Endothelial cell (in vitro differentiated cells): ENCODE measurements around the gene C6orf62. TPM values are rescaled to one million over a fixed set of nuclear protein-coding genes. Genes with fewer than 3 reads are reported as not detected.

Experiments used
- DNase-seq: peaks from one replicate; pipeline ENCODE4 v3.0.0; 2021; ENCODE audit warnings: low spot score
- H3K27ac Mint-ChIP-seq: one replicate; pipeline ENCODE4 v1.8.0; 2021; ENCODE audit warnings: mixed read lengths, inconsistent platforms; ENCODE audit not compliant: unreplicated experiment
- H3K27me3 Mint-ChIP-seq: one replicate; pipeline ENCODE4 v1.8.0; 2021; ENCODE audit warnings: mild to moderate bottlenecking, moderate library complexity, mixed read lengths, inconsistent platforms; ENCODE audit not compliant: unreplicated experiment
- H3K36me3 Mint-ChIP-seq: one replicate; pipeline ENCODE4 v1.8.0; 2021; ENCODE audit warnings: mild to moderate bottlenecking, low read depth, mixed read lengths, inconsistent platforms; ENCODE audit not compliant: unreplicated experiment
- H3K4me1 Mint-ChIP-seq: one replicate; pipeline ENCODE4 v1.8.0; 2021; ENCODE audit warnings: mild to moderate bottlenecking, mixed read lengths, inconsistent platforms; ENCODE audit not compliant: unreplicated experiment
- H3K4me3 Mint-ChIP-seq: one replicate; pipeline ENCODE4 v1.8.0; 2021; ENCODE audit warnings: mild to moderate bottlenecking, mixed read lengths, inconsistent platforms; ENCODE audit not compliant: unreplicated experiment
- H3K9me3 Mint-ChIP-seq: one replicate; pipeline ENCODE4 v1.8.0; 2021; ENCODE audit warnings: mixed read lengths, inconsistent platforms; ENCODE audit not compliant: unreplicated experiment
- total RNA-seq: library from RNA; stranded (reverse); fragmentation: NEBNext Ultra II Directional; extraction: Animal tissue kit (Norgen Biotek cat#: 25700); gene quantifications from one replicate; pipeline ENCODE4 v1.2.1, GENCODE V29; 2021; ENCODE audit not compliant: unreplicated experiment
- TF ChIP-seq, protein P1 (sequence below): fragments of 200-600 bp; sonication (generic); IDR thresholded peaks from one replicate; pipeline ENCODE4 v1.5.0; 2021; ENCODE audit warnings: antibody characterized with exemption; ENCODE audit not compliant: unreplicated experiment

Gene C6orf62
- total RNA-seq, 1 donor from 2014 or later = 88.8 TPM

DNA sequence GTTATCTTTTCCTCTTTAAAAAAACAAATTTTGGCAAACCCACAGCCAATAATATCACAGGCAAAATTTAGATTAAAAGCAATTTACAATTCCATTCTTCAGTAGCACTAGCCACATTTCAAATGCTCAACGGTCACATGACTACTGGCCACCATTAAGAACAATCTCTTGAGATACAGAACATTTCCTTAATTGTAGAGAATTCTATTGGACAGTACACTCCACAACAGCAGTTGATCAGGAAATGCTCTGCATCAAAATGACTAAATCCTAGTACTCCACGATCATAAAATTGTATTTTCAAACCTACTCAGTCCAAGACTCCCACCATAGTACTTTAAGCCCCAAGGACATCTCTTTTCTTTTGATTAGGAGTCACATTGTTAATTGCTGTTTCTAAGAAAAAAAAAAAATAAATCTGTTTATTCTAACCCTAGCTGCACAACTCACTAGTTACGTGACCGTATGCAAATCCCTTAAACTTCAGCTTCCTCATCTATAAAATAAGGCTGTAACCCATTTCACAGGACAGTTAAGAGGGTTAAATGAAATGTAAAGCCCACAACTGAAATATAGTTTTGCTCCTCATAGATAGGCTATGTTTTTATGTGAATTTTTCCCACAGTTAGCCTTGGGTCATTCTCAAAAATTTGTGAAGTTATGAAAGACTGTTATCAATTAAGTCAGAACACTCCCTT, 9.8 kb downstream of the C6orf62 start:
- Mint-ChIP-seq H3K27ac (no peak overlapping the region), H3K4me1 (no peaks in the 10 kb centered on the region), H3K36me3 (peaks cover 39% of the 10 kb centered on the region), H3K4me3 (no peak overlapping the region), H3K9me3 (no peaks in the 10 kb centered on the region), H3K27me3 (no peaks in the 10 kb centered on the region)
- DNase-seq = no peak
- TF ChIP-seq, protein P1, sequence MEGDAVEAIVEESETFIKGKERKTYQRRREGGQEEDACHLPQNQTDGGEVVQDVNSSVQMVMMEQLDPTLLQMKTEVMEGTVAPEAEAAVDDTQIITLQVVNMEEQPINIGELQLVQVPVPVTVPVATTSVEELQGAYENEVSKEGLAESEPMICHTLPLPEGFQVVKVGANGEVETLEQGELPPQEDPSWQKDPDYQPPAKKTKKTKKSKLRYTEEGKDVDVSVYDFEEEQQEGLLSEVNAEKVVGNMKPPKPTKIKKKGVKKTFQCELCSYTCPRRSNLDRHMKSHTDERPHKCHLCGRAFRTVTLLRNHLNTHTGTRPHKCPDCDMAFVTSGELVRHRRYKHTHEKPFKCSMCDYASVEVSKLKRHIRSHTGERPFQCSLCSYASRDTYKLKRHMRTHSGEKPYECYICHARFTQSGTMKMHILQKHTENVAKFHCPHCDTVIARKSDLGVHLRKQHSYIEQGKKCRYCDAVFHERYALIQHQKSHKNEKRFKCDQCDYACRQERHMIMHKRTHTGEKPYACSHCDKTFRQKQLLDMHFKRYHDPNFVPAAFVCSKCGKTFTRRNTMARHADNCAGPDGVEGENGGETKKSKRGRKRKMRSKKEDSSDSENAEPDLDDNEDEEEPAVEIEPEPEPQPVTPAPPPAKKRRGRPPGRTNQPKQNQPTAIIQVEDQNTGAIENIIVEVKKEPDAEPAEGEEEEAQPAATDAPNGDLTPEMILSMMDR = no peak

DNA sequence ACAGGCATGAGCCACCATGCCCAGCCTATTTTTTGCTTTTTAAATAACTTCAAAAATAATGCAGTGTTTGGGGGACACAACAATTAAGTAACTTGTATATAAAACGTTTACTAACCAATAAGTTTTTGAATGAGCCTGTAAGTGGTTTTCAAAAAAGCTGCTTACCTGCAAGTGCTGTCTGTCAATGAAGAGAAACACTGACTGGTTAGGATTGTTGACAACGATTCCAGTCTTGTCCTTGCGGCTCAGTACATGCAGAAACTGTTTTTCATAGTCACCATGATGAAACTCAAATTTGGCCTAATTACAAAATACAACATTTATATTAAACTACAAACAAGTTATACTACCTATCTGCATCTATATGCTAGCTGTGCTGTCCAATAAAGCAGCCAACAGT, 10.3 kb downstream of the C6orf62 start:
- no peaks in the 10 kb centered on the region for H3K9me3 Mint-ChIP-seq
- DNase-seq = no peak
- TF ChIP-seq, protein P1 = no peak
- no peak overlapping the region for H3K27ac Mint-ChIP-seq
- peaks cover 38% of the 10 kb centered on the region for H3K36me3 Mint-ChIP-seq
- H3K4me1 Mint-ChIP-seq = no peaks in the 10 kb centered on the region
- no peaks in the 10 kb centered on the region for H3K27me3 Mint-ChIP-seq
- H3K4me3 Mint-ChIP-seq = no peak overlapping the region

DNA sequence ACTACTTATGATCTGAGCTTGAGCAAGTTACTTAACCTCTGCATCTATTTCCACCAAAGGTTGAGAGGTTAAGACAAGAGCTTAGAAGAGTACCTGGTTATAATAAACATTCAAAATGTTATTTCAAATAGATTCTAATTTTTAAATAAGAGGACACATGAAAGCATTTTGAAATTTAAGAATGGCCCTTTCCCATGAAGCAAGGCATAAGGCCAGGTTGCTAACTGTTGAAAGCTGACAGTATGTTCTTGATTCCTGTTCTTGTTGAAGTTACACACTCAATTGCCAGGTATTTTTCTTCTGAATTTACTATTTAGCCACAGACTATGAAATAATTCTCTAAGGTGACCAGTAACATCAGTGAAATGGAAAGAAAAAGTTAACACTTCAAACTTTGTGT, 14.5 kb downstream of the C6orf62 start:
- Mint-ChIP-seq H3K27me3 (no peaks in the 10 kb centered on the region), H3K27ac (no peak overlapping the region), H3K4me3 (no peak overlapping the region), H3K36me3 (peaks cover 31% of the 10 kb centered on the region), H3K9me3 (no peaks in the 10 kb centered on the region), H3K4me1 (no peaks in the 10 kb centered on the region)
- TF ChIP-seq, protein P1 = no peak
- no peak for DNase-seq

DNA sequence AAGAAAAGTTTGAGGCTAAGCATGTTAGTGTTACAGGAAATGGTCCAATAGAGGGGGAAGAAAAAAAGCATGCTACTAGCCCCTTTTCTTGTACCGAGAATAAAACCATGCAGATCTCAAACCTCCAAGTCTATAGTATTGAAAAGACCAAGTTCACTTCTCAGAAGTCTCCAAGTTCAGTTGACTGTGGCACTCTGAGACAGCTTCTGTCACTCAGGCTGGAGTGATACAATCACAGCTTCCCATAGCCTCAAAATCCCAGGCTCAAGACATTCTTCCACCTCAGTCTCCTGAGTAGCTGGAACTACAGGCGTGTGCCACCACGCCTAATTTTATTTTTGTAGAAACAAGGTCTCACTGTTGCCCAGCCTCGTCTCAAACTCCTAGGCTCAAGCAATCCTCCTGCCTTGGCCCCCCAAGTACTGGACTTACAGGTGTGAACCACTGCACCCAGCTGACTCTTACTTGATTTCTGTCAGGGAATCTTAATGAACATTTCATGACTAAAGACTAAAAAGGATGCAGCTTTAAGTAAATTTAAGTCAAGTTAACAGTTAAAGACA, 16.2 kb downstream of the C6orf62 start:
- TF ChIP-seq, protein P1 = no peak
- DNase-seq = no peak
- H3K4me1 Mint-ChIP-seq = no peaks in the 10 kb centered on the region
- H3K27me3 Mint-ChIP-seq = no peaks in the 10 kb centered on the region
- no peak overlapping the region for H3K27ac Mint-ChIP-seq
- no peaks in the 10 kb centered on the region for H3K9me3 Mint-ChIP-seq
- no peak overlapping the region for H3K4me3 Mint-ChIP-seq
- H3K36me3 Mint-ChIP-seq = peaks cover 23% of the 10 kb centered on the region
